OCI-LY3 (cell line): Measurements from ENCODE around the gene ICAM1.
A peak's percentile ranks its signal among the peaks of the same experiment; 100 is the strongest.

Source experiments
- CTCF ChIP-seq: fragments of 200-600, 300-600 bp; sonication (generic); IDR thresholded peaks from 2 replicates; pipeline ENCODE4 v1.5.1; 2014; ENCODE audit warnings: antibody characterized with exemption, low read length, low read depth
- EZH2phosphoT487 ChIP-seq: fragments of 200-600 bp; shearing (Covaris generic); IDR thresholded peaks from 2 replicates; pipeline ENCODE4 v1.6.1; 2018; ENCODE audit warnings: antibody characterized with exemption, mixed run types, low read depth

- TF ChIP-seq CTCF: peak; percentile 73
- no peak for TF ChIP-seq EZH2phosphoT487
These were observed 42.0 kb upstream of the ICAM1 start for GRCh38 chr19:10228920-10229319.
